NCI-H2171 treated with DMSO at 0.1 percent for 48 hours (cell line): Measurements from ENCODE around the gene CRIP2.

Source experiments
- DNase-seq: peaks from one replicate; lab custom pipeline; 2025; lab: John Stamatoyannopoulos, UW

The CRIP2 gene

GRCh38 chr14:105499256-105500035 is 24.8 kb downstream of the CRIP2 start:
- DNase-seq, result no peak

GRCh38 chr14:105500036-105500725 is 25.6 kb downstream of the CRIP2 start:
- DNase-seq, result no peak

GRCh38 chr14:105500726-105501101 is 26.1 kb downstream of the CRIP2 start:
- DNase-seq, result no peak

- DNase-seq, result no peak
Measured at GRCh38 chr14:105501504-105502291, 27.1 kb downstream of the CRIP2 start.

GRCh38 chr14:105502446-105503295 is 28.1 kb downstream of the CRIP2 start:
- DNase-seq, result no peak

- DNase-seq, result no peak
Measured at GRCh38 chr14:105503296-105503640, 28.6 kb downstream of the CRIP2 start.

GRCh38 chr14:105503935-105504692 is 29.5 kb downstream of the CRIP2 start:
- DNase-seq, result no peak

- no peak for DNase-seq
Measured at GRCh38 chr14:105505101-105505500, 30.5 kb downstream of the CRIP2 start.

- no peak for DNase-seq
Measured at GRCh38 chr14:105507247-105507646, 32.6 kb downstream of the CRIP2 start.

GRCh38 chr14:105508069-105508468 is 33.4 kb downstream of the CRIP2 start:
- no peak for DNase-seq

- no peak for DNase-seq
Measured at GRCh38 chr14:105508601-105509000, 34.0 kb downstream of the CRIP2 start.

GRCh38 chr14:105517096-105517495 is 42.5 kb downstream of the CRIP2 start:
- no peak for DNase-seq

GRCh38 chr14:105519946-105520698 is 45.5 kb downstream of the CRIP2 start:
- DNase-seq, result no peak

GRCh38 chr14:105525326-105525725 is 50.7 kb downstream of the CRIP2 start:
- no peak for DNase-seq

- peak; percentile 15 for DNase-seq
Measured at GRCh38 chr14:105525861-105526775, 51.5 kb downstream of the CRIP2 start, which contains the start of gene TMEM121. Gene TMEM121, plus strand, starts transcription at chr14:105526583. Its CDS starts 2,252 bp downstream, at chr14:105528835.

- DNase-seq, result peak; percentile 35
Measured at GRCh38 chr14:105526776-105527380, 52.3 kb downstream of the CRIP2 start.

- no peak for DNase-seq
Measured at GRCh38 chr14:105527381-105527825, 52.8 kb downstream of the CRIP2 start.

- peak; percentile 76 for DNase-seq
Measured at GRCh38 chr14:105527826-105528585, 53.4 kb downstream of the CRIP2 start.
